Activated CD8-positive, alpha-beta memory T cell treated with anti-CD3 and anti-CD28 coated beads for 36 hours (primary cell): ENCODE data around the gene TEX2. TPM values are rescaled to one million over a fixed set of nuclear protein-coding genes. Genes with fewer than 3 reads are reported as not detected.

ENCODE experiments used
- CTCF ChIA-PET: fragments of 350-600 bp; sonication (Branson Sonifier 250); formaldehyde crosslinking; loops from one replicate; lab custom pipeline; 2021; ENCODE audit warnings: antibody characterized with exemption; lab: Charles Lee
- POLR2A ChIA-PET: fragments of 350-600 bp; sonication (Branson Sonifier 250); formaldehyde crosslinking; loops from one replicate; lab custom pipeline; 2021; ENCODE audit warnings: antibody characterized with exemption; lab: Charles Lee
- total RNA-seq, 2 experiments: library from RNA; stranded (reverse); gene quantifications; one replicate each; pipeline ENCODE4 v1.2.3, GENCODE V29; 2021

Gene TEX2
- total RNA-seq, 2 experiments from 2014 or later = 22.6 to 23.9 TPM

GRCh38 chr17:64139542-64139941 lies 123.5 kb downstream of the TEX2 start:
- CTCF ChIA-PET = interaction anchor here (1.5 kb wide), 2 partner anchors 76 to 110 kb away, joined by 4 read pairs; no protein-coding TSS in a partner anchor
- POLR2A ChIA-PET = no interaction called here

- ChIA-PET CTCF (interaction anchor here (1.5 kb wide), 1 partner anchor 109 kb away, joined by 4 read pairs; no protein-coding TSS in a partner anchor), POLR2A (no interaction called here)
Measured at GRCh38 chr17:64138441-64138840, 124.6 kb downstream of the TEX2 start.

GRCh38 chr17:64135000-64135399 lies 128.1 kb downstream of the TEX2 start:
- POLR2A ChIA-PET = no interaction called here
- CTCF ChIA-PET = interaction anchor here (1.8 to 7.5 kb wide), 2 partner anchors 13 to 107 kb away, joined by 13 to 175 read pairs; no protein-coding TSS in a partner anchor

GRCh38 chr17:64134216-64134970 lies 128.7 kb downstream of the TEX2 start:
- ChIA-PET CTCF (interaction anchor here (0.7 to 7.5 kb wide), 34 partner anchors 8 to 246 kb away, joined by 3 to 175 read pairs (median 4); partner anchors contain the start of genes CSHL1, GH1 and ICAM2), POLR2A (interaction anchor here (0.7 to 2.1 kb wide), 3 partner anchors 12 to 108 kb away, joined by 3 to 13 read pairs (median 4); no protein-coding TSS in a partner anchor)

- ChIA-PET CTCF (interaction anchor here (0.7 to 7.5 kb wide), 35 partner anchors 9 to 245 kb away, joined by 3 to 175 read pairs (median 4); partner anchors contain the start of genes CSHL1, GH1 and ICAM2), POLR2A (interaction anchor here (0.6 to 2.1 kb wide), 5 partner anchors 13 to 129 kb away, joined by 3 to 13 read pairs (median 4); no protein-coding TSS in a partner anchor)
Measured at GRCh38 chr17:64133546-64134215, 129.4 kb downstream of the TEX2 start.

- ChIA-PET POLR2A (interaction anchor here (0.6 to 3.7 kb wide), 4 partner anchors 15 to 1954 kb away, joined by 4 to 28 read pairs (median 26); partner anchors contain the start of gene ICAM2), CTCF (interaction anchor here (0.8 to 7.5 kb wide), 11 partner anchors 17 to 221 kb away, joined by 3 to 175 read pairs (median 4); partner anchors contain the start of genes CSHL1, GH1 and ICAM2)
Measured at GRCh38 chr17:64131606-64132270, 131.3 kb downstream of the TEX2 start.

GRCh38 chr17:64130559-64131001 lies 132.5 kb downstream of the TEX2 start:
- CTCF ChIA-PET = interaction anchor here (0.9 to 7.5 kb wide), 11 partner anchors 10 to 223 kb away, joined by 3 to 175 read pairs (median 4); partner anchors contain the start of genes GH1 and ICAM2
- POLR2A ChIA-PET = interaction anchor here (0.6 to 3.7 kb wide), 12 partner anchors 12 to 199 kb away, joined by 3 to 28 read pairs (median 10); partner anchors contain the start of gene ICAM2

GRCh38 chr17:64129765-64130558 lies 133.1 kb downstream of the TEX2 start, which contains the start of gene ERN1:
Gene ERN1 (minus strand): TSS chr17:64130144. CDS start chr17:64130029, 115 bp downstream.
- ChIA-PET POLR2A (interaction anchor here (0.6 to 3.7 kb wide), 14 partner anchors 9 to 199 kb away, joined by 3 to 28 read pairs (median 7); partner anchors contain the start of gene ICAM2), CTCF (interaction anchor here (0.7 to 7.5 kb wide), 12 partner anchors 9 to 223 kb away, joined by 3 to 175 read pairs (median 4); partner anchors contain the start of genes GH1 and ICAM2)

- CTCF ChIA-PET = interaction anchor here (0.7 to 7.5 kb wide), 6 partner anchors 9 to 101 kb away, joined by 3 to 175 read pairs (median 7); no protein-coding TSS in a partner anchor
- POLR2A ChIA-PET = interaction anchor here (0.9 to 3.7 kb wide), 9 partner anchors 8 to 109 kb away, joined by 3 to 28 read pairs (median 13); partner anchors contain the start of gene ICAM2
Measured at GRCh38 chr17:64129515-64129764, 133.6 kb downstream of the TEX2 start.

GRCh38 chr17:64128787-64129514 lies 134.1 kb downstream of the TEX2 start:
- ChIA-PET POLR2A (interaction anchor here (1.1 to 3.7 kb wide), 8 partner anchors 8 to 109 kb away, joined by 4 to 28 read pairs (median 16); partner anchors contain the start of gene ICAM2), CTCF (interaction anchor here (1.5 to 7.5 kb wide), 4 partner anchors 8 to 101 kb away, joined by 4 to 175 read pairs (median 15); no protein-coding TSS in a partner anchor)

GRCh38 chr17:64126918-64127317 lies 136.1 kb downstream of the TEX2 start:
- ChIA-PET POLR2A (no interaction called here), CTCF (interaction anchor here (0.8 to 3.3 kb wide), 3 partner anchors 98 to 106 kb away, joined by 3 to 11 read pairs (median 3); partner anchors contain the start of gene ICAM2)

GRCh38 chr17:64125937-64126336 lies 137.1 kb downstream of the TEX2 start:
- POLR2A ChIA-PET = interaction anchor here (0.5 kb wide), 1 partner anchor 106 kb away, joined by 3 read pairs; the partner anchor contains the start of gene ICAM2

GRCh38 chr17:64124609-64125008 lies 138.5 kb downstream of the TEX2 start:
- ChIA-PET CTCF (interaction anchor here (0.8 to 3.3 kb wide), 4 partner anchors 45 to 99 kb away, joined by 3 to 11 read pairs (median 4); no protein-coding TSS in a partner anchor), POLR2A (no interaction called here)

More at GRCh38 chr17:64125937-64126336, 137.1 kb downstream of the TEX2 start:
- CTCF ChIA-PET = interaction anchor here (1.7 to 3.3 kb wide), 2 partner anchors 97 to 101 kb away, joined by 5 to 11 read pairs; no protein-coding TSS in a partner anchor

GRCh38 chr17:64123114-64123513 lies 139.9 kb downstream of the TEX2 start:
- ChIA-PET CTCF (interaction anchor here (2.2 kb wide), 1 partner anchor 11 kb away, joined by 13 read pairs; no protein-coding TSS in a partner anchor), POLR2A (no interaction called here)

- ChIA-PET CTCF (interaction anchor here (1.4 to 2.2 kb wide), 4 partner anchors 9 to 96 kb away, joined by 3 to 13 read pairs (median 6); partner anchors contain the start of gene ERN1), POLR2A (interaction anchor here (0.6 to 1.5 kb wide), 3 partner anchors 8 to 54 kb away, joined by 4 to 9 read pairs (median 5); no protein-coding TSS in a partner anchor)
Measured at GRCh38 chr17:64120972-64121786, 141.9 kb downstream of the TEX2 start.
